SK-N-SH treated with all-trans-retinoic acid at 6 μM for 48 hours (cell line): ENCODE results near the gene FHIT.

Experiments
- ZFP3 ChIP-seq: fragments of 250-450 bp; sonication (Bioruptor Pico); IDR thresholded peaks from 2 replicates; pipeline ENCODE4 v1.5.0; 2020; ENCODE audit warnings: mild to moderate bottlenecking, moderate library complexity
- TF ChIP-seq, protein P1 (sequence below): fragments of 250-450 bp; sonication (Bioruptor Pico); IDR thresholded peaks from 2 replicates; pipeline ENCODE4 v1.5.0; 2020; ENCODE audit warnings: mild to moderate bottlenecking, moderate library complexity
- TF ChIP-seq, protein P2 (sequence below): fragments of 250-450 bp; sonication (Bioruptor Pico); IDR thresholded peaks from 2 replicates; pipeline ENCODE4 v1.8.0; 2020; ENCODE audit warnings: mild to moderate bottlenecking, moderate library complexity, borderline replicate concordance

DNA sequence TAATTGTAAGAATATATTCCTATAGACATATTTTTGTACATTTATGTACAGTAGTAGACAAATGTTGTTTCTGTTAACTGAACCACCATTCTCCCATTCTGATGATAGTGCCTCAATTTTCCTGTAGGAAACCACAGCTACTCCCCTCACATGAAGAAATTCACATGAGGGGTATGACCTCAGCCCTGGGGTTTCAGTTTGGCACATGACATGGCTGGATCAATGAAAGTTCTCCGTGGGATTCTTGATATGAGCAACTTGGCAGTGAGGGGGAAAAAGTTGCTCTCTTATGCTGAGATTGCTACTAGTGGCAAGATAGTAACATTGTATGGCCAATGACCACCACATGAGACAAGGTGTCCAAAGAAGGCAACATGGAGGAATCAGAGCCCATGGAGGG lies 1111.1 kb downstream of the FHIT start:
- TF ChIP-seq, protein P1, sequence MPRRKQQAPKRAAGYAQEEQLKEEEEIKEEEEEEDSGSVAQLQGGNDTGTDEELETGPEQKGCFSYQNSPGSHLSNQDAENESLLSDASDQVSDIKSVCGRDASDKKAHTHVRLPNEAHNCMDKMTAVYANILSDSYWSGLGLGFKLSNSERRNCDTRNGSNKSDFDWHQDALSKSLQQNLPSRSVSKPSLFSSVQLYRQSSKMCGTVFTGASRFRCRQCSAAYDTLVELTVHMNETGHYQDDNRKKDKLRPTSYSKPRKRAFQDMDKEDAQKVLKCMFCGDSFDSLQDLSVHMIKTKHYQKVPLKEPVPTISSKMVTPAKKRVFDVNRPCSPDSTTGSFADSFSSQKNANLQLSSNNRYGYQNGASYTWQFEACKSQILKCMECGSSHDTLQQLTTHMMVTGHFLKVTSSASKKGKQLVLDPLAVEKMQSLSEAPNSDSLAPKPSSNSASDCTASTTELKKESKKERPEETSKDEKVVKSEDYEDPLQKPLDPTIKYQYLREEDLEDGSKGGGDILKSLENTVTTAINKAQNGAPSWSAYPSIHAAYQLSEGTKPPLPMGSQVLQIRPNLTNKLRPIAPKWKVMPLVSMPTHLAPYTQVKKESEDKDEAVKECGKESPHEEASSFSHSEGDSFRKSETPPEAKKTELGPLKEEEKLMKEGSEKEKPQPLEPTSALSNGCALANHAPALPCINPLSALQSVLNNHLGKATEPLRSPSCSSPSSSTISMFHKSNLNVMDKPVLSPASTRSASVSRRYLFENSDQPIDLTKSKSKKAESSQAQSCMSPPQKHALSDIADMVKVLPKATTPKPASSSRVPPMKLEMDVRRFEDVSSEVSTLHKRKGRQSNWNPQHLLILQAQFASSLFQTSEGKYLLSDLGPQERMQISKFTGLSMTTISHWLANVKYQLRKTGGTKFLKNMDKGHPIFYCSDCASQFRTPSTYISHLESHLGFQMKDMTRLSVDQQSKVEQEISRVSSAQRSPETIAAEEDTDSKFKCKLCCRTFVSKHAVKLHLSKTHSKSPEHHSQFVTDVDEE (CRISPR knock-in tag): no peak
- TF ChIP-seq, protein P2, sequence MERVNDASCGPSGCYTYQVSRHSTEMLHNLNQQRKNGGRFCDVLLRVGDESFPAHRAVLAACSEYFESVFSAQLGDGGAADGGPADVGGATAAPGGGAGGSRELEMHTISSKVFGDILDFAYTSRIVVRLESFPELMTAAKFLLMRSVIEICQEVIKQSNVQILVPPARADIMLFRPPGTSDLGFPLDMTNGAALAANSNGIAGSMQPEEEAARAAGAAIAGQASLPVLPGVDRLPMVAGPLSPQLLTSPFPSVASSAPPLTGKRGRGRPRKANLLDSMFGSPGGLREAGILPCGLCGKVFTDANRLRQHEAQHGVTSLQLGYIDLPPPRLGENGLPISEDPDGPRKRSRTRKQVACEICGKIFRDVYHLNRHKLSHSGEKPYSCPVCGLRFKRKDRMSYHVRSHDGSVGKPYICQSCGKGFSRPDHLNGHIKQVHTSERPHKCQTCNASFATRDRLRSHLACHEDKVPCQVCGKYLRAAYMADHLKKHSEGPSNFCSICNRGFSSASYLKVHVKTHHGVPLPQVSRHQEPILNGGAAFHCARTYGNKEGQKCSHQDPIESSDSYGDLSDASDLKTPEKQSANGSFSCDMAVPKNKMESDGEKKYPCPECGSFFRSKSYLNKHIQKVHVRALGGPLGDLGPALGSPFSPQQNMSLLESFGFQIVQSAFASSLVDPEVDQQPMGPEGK (CRISPR knock-in tag): no peak
- TF ChIP-seq ZFP3: no peak
